GM18907 (cell line): ENCODE measurements around the gene STRADA.
A peak's percentile ranks its signal among the peaks of the same experiment; 100 is the strongest.

Experiments
- ATAC-seq: cut with Tn5 transposase; IDR thresholded peaks from one replicate; pipeline ENCODE4 v1.9.1; 2021; ENCODE audit warnings: mild to moderate bottlenecking, moderate library complexity; ENCODE audit not compliant: unreplicated experiment

Gene STRADA

GRCh38 chr17:63686138-63686685 is 55.4 kb downstream of the STRADA start:
- ATAC-seq, result no peak

DNA sequence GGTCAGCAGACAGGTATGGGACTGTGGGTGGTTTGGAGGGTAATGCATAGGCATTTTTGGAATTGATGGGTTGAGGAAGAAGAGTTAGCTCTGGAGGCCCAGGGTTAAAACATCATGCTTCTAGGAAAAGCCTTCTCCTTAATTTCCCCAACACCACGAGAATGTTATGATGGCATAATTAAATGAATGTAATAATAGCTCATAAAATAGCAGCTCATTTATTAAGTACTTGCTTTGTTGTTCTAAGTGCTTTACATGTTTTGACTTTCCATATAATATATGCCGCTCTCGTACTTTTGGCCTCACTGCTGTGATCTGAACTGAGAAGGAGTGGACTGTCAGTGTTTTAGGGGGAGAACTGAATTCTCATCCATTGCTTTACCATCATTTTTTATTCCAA is 56.0 kb downstream of the STRADA start:
- no peak for ATAC-seq

DNA sequence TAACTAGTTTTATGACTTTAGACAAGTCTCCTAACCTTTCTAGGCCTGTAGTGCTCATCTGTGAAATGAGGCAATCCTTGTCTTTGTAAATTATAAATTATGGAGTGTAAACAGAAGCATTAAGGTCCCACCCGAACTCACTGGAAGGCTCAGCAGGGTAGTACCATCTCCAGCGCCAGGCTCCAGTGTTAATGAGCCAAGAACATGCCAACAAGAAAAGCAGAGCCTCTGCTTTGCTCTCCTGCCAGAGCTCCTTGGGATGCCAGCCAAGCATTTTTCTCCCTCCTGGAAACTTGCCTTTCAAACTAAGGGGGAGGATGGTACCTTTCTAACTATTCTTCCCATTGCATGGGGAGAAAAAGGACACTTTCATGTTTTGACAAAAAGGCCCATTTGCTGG is 56.6 kb downstream of the STRADA start:
- ATAC-seq, result no peak

GRCh38 chr17:63682981-63683380 is 58.6 kb downstream of the STRADA start:
- ATAC-seq, result no peak

DNA sequence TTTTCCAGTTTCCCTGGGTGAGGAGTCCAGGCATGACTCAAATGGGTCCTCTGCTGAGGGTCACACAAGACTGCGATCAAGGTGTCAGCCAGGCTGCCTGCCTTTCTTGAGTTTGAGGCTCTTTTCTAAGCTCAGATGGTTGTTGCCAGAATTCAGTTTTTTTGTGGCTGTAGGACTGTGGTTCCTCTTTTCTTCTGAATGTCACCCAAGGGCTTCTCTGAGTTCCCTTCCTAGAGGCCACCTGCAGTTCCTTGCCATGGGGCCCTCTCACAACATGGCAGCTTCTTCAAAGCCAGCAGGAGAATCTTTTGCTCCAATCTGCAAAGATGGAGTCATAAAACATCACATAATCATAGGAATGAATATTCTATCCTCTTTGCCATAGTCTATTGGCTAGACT is 59.2 kb downstream of the STRADA start:
- no peak for ATAC-seq

- no peak for ATAC-seq
These were observed 60.1 kb downstream of the STRADA start for GRCh38 chr17:63681530-63681929.

GRCh38 chr17:63680700-63681099 is 60.9 kb downstream of the STRADA start:
- ATAC-seq, result no peak

GRCh38 chr17:63679214-63679613 is 62.4 kb downstream of the STRADA start:
- ATAC-seq, result no peak

DNA sequence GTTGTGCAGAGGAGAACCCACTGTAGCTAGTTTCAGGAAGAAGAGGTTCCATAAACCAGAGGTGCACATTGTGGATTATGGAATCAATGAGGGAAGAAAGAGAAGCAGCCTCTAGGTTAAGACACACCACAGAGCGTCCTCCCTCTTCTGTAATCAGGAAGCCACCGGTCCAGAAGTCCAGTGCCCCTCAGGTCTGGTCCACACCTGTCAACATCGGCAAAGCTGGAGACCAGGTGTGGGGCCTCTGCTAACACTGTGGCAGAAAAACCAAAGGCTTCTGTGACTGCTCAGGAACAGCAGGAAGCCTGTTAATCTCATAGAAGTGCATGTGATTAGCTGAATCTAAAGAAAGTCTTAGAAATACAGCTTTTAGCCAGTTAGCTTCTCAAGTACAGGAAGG is 65.0 kb downstream of the STRADA start:
- no peak for ATAC-seq

GRCh38 chr17:63675607-63676546 is 65.7 kb downstream of the STRADA start:
- no peak for ATAC-seq

DNA sequence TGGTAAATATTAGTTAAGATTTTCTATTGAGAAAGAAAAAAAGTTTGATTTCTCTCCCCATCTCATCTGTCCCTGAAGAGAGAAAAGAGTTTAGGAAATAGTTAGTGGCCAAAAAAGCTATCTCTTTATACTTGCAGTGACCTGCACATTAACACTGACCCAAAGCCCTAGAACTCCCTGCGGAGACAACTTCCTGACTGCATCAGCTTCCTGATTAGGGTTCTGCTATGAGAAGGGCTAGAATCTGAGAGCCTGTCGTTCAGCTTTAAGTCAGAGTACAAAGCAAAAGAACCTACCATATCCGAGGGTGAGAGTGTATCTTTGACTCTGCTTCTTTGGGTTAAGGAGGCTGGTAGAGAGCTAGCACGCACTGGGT is 66.4 kb downstream of the STRADA start:
- ATAC-seq, result no peak

GRCh38 chr17:63672856-63673255 is 68.7 kb downstream of the STRADA start:
- no peak for ATAC-seq

- peak; percentile 56 for ATAC-seq
These were observed 75.9 kb downstream of the STRADA start for GRCh38 chr17:63665527-63666214.

GRCh38 chr17:63659850-63660249 is 81.7 kb downstream of the STRADA start:
- ATAC-seq, result no peak

DNA sequence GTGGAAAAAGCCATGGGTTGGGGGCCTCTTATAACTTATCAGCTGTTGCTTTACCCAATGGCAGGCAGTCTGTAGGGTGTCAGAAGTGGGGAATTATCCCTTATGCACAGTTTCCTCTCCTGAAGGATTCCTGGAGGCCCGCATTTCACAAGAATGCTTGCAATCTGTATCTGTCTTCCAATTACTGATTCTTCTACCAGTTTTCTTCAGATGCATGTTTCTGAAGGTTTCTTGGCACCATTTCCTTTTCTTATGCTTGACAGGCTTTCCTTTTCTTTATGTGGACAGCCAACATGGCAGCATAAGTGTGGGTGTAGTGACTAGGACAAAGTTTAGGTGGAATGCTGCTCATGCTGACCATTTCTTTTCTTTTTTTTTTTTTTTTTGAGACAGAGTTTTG is 83.2 kb downstream of the STRADA start:
- ATAC-seq, result no peak

DNA sequence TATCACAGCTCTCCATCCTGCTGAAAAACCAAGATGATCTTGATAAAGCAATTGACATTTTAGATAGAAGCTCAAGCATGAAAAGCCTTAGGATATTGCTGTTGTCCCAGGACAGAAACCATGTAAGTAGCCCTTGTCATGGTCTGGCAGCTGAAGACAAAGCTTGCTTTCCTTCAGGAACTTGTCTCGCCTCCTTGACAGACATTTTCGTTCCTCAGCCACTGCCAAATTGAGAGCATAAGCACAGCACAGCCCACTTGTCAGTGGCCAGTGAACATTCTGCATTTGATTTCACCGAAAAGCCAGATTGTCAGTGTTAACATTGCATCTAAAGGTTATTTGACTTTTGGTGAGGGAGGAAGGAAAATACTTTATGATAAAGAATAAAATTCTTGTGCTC is 83.8 kb downstream of the STRADA start:
- ATAC-seq, result no peak

DNA sequence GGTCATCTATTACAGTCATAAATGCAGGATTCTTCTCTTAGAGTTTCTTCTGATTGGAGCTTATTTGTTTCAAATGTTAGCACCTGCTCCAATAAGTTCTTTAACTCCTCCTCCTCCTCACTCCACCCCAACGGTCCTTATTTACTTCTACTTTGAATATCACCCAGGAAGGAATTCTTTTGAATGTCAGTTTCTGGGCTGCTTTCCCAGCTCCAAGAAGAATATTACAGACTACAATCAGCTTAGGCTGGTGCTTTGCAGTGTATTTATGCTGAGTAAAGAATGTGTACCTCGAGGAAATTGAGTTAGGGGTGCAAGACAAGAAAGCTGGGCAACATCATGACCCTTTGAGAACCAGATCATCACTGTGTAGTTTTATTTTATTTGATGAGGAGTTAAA is 88.5 kb downstream of the STRADA start:
- ATAC-seq, result no peak
